SK-N-SH (cell line): ENCODE measurements around the gene CETN1. TPM values are rescaled to one million over a fixed set of nuclear protein-coding genes. Genes with fewer than 3 reads are reported as not detected.

Experiments
- CTCF ChIA-PET: fragments of 300-600, 350-600 bp; formaldehyde crosslinking; extraction: SDS; loops from one replicate; lab custom pipeline; 2021; lab: Yijun Ruan, JAX
- POLR2A ChIA-PET: fragments of 350-600 bp; sonication (Branson Sonifier 250); formaldehyde crosslinking; extraction: SDS; loops from one replicate; lab custom pipeline; 2020; ENCODE audit warnings: antibody characterized with exemption, inconsistent platforms; lab: Yijun Ruan, JAX
- DNase-seq: peaks from one replicate; pipeline ENCODE4 v3.0.0; 2012
- H2AFZ ChIP-seq: fragments of 200-600 bp; sonication (generic); 2 replicates; pipeline ENCODE4 v1.8.1; 2016; ENCODE audit warnings: antibody characterized with exemption, mild to moderate bottlenecking, low read depth
- H3F3A ChIP-seq: fragments of 200-600 bp; sonication (generic); replicated peaks from 2 replicates; pipeline ENCODE3; 2016; ENCODE audit warnings: antibody characterized with exemption, mild to moderate bottlenecking; ENCODE audit not compliant: insufficient read depth
- H3K27ac ChIP-seq, 2 experiments: fragments of 200-500 bp in 1 of 2; fragments of 200-600 bp in 1 of 2; sonication (Bioruptor generic) in 1 of 2; sonication (generic), shearing (Covaris generic) in 1 of 2; 2 replicates each; pipeline versions ENCODE4 v1.5.1 to v1.6.1; 2014 to 2016; ENCODE audit warnings: low read depth in 2 of 2, inconsistent platforms in 1 of 2, low read length in 1 of 2, mild to moderate bottlenecking in 1 of 2, mixed read lengths in 1 of 2
- H3K27me3 ChIP-seq: fragments of 200-600 bp; sonication (generic), shearing (Covaris generic); 2 replicates; pipeline ENCODE4 v1.6.1; 2016; ENCODE audit warnings: mixed run types; ENCODE audit not compliant: insufficient read depth
- H3K36me3 ChIP-seq, 2 experiments: fragments of 200-500 bp in 1 of 2; fragments of 200-600 bp in 1 of 2; sonication (Bioruptor generic) in 1 of 2; sonication (generic) in 1 of 2; replicated peaks in 1 of 2; 2 replicates each; pipeline versions ENCODE3 to v1.5.1; 2014 to 2016; ENCODE audit warnings: low read length in 1 of 2, mild to moderate bottlenecking in 1 of 2; ENCODE audit not compliant: insufficient read depth in 2 of 2, control insufficient read depth in 1 of 2
- H3K4me1 ChIP-seq, 2 experiments: fragments of 200-500 bp in 1 of 2; fragments of 200-600 bp in 1 of 2; sonication (Bioruptor generic) in 1 of 2; sonication (generic), shearing (Covaris generic) in 1 of 2; 2 replicates each; pipeline versions ENCODE4 v1.5.1 to v1.6.1; 2014 to 2016; ENCODE audit warnings: low read depth in 1 of 2, low read length in 1 of 2, mixed run types in 1 of 2; ENCODE audit not compliant: insufficient read depth in 2 of 2, control insufficient read depth in 1 of 2
- H3K4me2 ChIP-seq: fragments of 200-600 bp; sonication (generic), shearing (Covaris generic); 2 replicates; pipeline ENCODE4 v1.6.1; 2017; ENCODE audit warnings: mixed run types
- H3K4me3 ChIP-seq, 2 experiments: fragments of 200-500 bp in 1 of 2; fragments of 200-600 bp in 1 of 2; sonication (Bioruptor generic) in 1 of 2; sonication (generic), shearing (Covaris generic) in 1 of 2; 2 replicates each; pipeline versions ENCODE4 v1.5.1 to v1.8.1; 2014 to 2016; ENCODE audit warnings: low read depth in 2 of 2, inconsistent platforms in 1 of 2, low read length in 1 of 2, mild to moderate bottlenecking in 1 of 2, mixed read lengths in 1 of 2, moderate library complexity in 1 of 2
- H3K79me2 ChIP-seq: fragments of 200-600 bp; sonication (generic); 2 replicates; pipeline ENCODE4 v1.8.1; 2017; ENCODE audit warnings: mild to moderate bottlenecking; ENCODE audit not compliant: insufficient read depth
- H3K9ac ChIP-seq: fragments of 200-600 bp; sonication (generic); 2 replicates; pipeline ENCODE4 v1.6.1; 2017; ENCODE audit warnings: mixed run types
- H3K9me2 ChIP-seq: fragments of 200-600 bp; sonication (generic); 2 replicates; pipeline ENCODE4 v1.6.1; 2017; ENCODE audit warnings: mixed run types
- H3K9me3 ChIP-seq: fragments of 200-600 bp; sonication (generic); 2 replicates; pipeline ENCODE4 v1.6.1; 2017; ENCODE audit warnings: mixed run types, mild to moderate bottlenecking, moderate library complexity
- H4K20me1 ChIP-seq: fragments of 200-600 bp; sonication (generic); 2 replicates; pipeline ENCODE4 v1.6.1; 2017; ENCODE audit warnings: mild to moderate bottlenecking, mixed run types; ENCODE audit not compliant: insufficient read depth
- EZH2phosphoT487 ChIP-seq: fragments of 200-600 bp; sonication (generic); IDR thresholded peaks from 2 replicates; pipeline ENCODE4 v1.6.1; 2017; ENCODE audit warnings: low read depth, mixed run types, mild to moderate bottlenecking, antibody characterized with exemption, moderate library complexity, borderline replicate concordance
- MEF2A ChIP-seq: IDR thresholded peaks from 2 replicates; pipeline ENCODE4 v1.4.0; 2012; ENCODE audit warnings: low read depth, borderline replicate concordance
- MXI1 ChIP-seq: IDR thresholded peaks from 2 replicates; pipeline ENCODE4 v1.6.1; 2012; ENCODE audit warnings: mild to moderate bottlenecking, low read depth, low read length, improper control_type of control experiment
- NRF1 ChIP-seq: IDR thresholded peaks from 2 replicates; pipeline ENCODE4 v1.6.1; 2012; ENCODE audit warnings: low read depth, mild to moderate bottlenecking, low read length
- REST ChIP-seq: IDR thresholded peaks from 2 replicates; pipeline ENCODE4 v1.6.1; 2012; ENCODE audit warnings: mild to moderate bottlenecking, low read depth, low read length, moderate library complexity
- ZBTB33 ChIP-seq: IDR thresholded peaks from 2 replicates; pipeline ENCODE4 v1.4.0; 2012; ENCODE audit warnings: low read depth, borderline replicate concordance
- WGBS: methylation state at CpG from one replicate; pipeline ENCODE4 v1.1.6; 2017; ENCODE audit warnings: low lambda C conversion rate; 5-methylcytosine and 5-hydroxymethylcytosine counted together
- polyA plus RNA-seq, 3 experiments: library from polyadenylated mRNA; depleted of rRNA; stranded (reverse); fragments of >200 nt; gene quantifications; 2 replicates each; pipeline ENCODE4 v1.2.3, GENCODE V29; 2012

Gene CETN1
- polyA plus RNA-seq, 1 of the 3 experiments (the other 2 are of a cell fraction) = not detected

GRCh38 chr18:612156-612555, 32.0 kb downstream of the CETN1 start:
- H3K27ac ChIP-seq = no peak overlapping the region
- DNase-seq = no peak
- H4K20me1 ChIP-seq = no peaks in the 10 kb centered on the region
- CTCF ChIA-PET = interaction anchor here (0.7 to 5.0 kb wide), 3 partner anchors 11 to 325 kb away, joined by 3 to 25 read pairs (median 3); no protein-coding TSS in a partner anchor
- H3K9ac ChIP-seq = no peak overlapping the region
- no peak overlapping the region for H3K4me3 ChIP-seq
- H3K9me3 ChIP-seq = no peaks in the 10 kb centered on the region
- H3K79me2 ChIP-seq = no peaks in the 10 kb centered on the region
- 70% methylated on average over 7 of the region's 7 CpGs for WGBS
- POLR2A ChIA-PET = no interaction called here
- no peaks in the 10 kb centered on the region for H3K36me3 ChIP-seq
- H3K9me2 ChIP-seq = no peaks in the 10 kb centered on the region
- H3F3A ChIP-seq = no peaks in the 10 kb centered on the region
- no peaks in the 10 kb centered on the region for H3K4me1 ChIP-seq
- no peak overlapping the region for H3K4me2 ChIP-seq
- TF ChIP-seq EZH2phosphoT487 = no peak
- TF ChIP-seq, all 33 proteins: peak for 0
- H2AFZ ChIP-seq = no peak overlapping the region
- H3K27me3 ChIP-seq = no peaks in the 10 kb centered on the region; the same call in 1 of the 2 replicates

GRCh38 chr18:614193-614592, 34.0 kb downstream of the CETN1 start:
- Histone ChIP-seq H4K20me1 (no peaks in the 10 kb centered on the region), H3F3A (no peaks in the 10 kb centered on the region), H3K27ac (no peak overlapping the region), H3K9me2 (no peaks in the 10 kb centered on the region), H3K27me3 (peaks cover 8% of the 10 kb centered on the region; the same call in 1 of the 2 replicates), H3K36me3 (no peaks in the 10 kb centered on the region), H3K9me3 (no peaks in the 10 kb centered on the region), H3K4me2 (no peak overlapping the region), H3K9ac (no peak overlapping the region), H3K4me1 (no peaks in the 10 kb centered on the region), H3K4me3 (no peak overlapping the region), H2AFZ (no peak overlapping the region), H3K79me2 (no peaks in the 10 kb centered on the region)
- ChIA-PET POLR2A (no interaction called here), CTCF (interaction anchor here (0.8 to 5.0 kb wide), 5 partner anchors 9 to 327 kb away, joined by 3 to 25 read pairs (median 4); no protein-coding TSS in a partner anchor)
- WGBS = 50% methylated on average over 1 of the region's 1 CpG
- DNase-seq = no peak
- TF ChIP-seq REST (no peak), MEF2A (no peak), MXI1 (no peak)
- TF ChIP-seq, all 33 proteins: peak for 0

- Histone ChIP-seq H4K20me1 (no peaks in the 10 kb centered on the region), H3K27ac (no peak overlapping the region), H3F3A (no peaks in the 10 kb centered on the region), H2AFZ (no peak overlapping the region), H3K27me3 (peaks cover 16% of the 10 kb centered on the region; the same call in 1 of the 2 replicates), H3K79me2 (no peaks in the 10 kb centered on the region), H3K4me3 (no peak overlapping the region), H3K9me2 (no peaks in the 10 kb centered on the region), H3K9me3 (no peaks in the 10 kb centered on the region), H3K9ac (no peak overlapping the region), H3K36me3 (no peaks in the 10 kb centered on the region), H3K4me2 (no peak overlapping the region), H3K4me1 (no peaks in the 10 kb centered on the region)
- DNase-seq = no peak
- ChIA-PET CTCF (interaction anchor here (0.6 to 5.0 kb wide), 14 partner anchors 8 to 331 kb away, joined by 3 to 25 read pairs (median 4); no protein-coding TSS in a partner anchor), POLR2A (no interaction called here)
- TF ChIP-seq ZBTB33 (no peak), NRF1 (no peak)
- 64% methylated on average over 5 of the region's 5 CpGs for WGBS
These were observed 34.9 kb downstream of the CETN1 start for GRCh38 chr18:615092-615521.
